ENCODE measurements around the gene ZWILCH.

The ZWILCH gene

GRCh38 chr15:66486887-66487286 lies 18.2 kb upstream of the ZWILCH start:
- in situ Hi-C loops (cut with HindIII; ENCODE audit: low sequenced_read_pairs): no loop called here

GRCh38 chr15:66488525-66488924 lies 16.6 kb upstream of the ZWILCH start:
- in situ Hi-C loops (cut with HindIII; ENCODE audit: low sequenced_read_pairs): no loop called here

DNA sequence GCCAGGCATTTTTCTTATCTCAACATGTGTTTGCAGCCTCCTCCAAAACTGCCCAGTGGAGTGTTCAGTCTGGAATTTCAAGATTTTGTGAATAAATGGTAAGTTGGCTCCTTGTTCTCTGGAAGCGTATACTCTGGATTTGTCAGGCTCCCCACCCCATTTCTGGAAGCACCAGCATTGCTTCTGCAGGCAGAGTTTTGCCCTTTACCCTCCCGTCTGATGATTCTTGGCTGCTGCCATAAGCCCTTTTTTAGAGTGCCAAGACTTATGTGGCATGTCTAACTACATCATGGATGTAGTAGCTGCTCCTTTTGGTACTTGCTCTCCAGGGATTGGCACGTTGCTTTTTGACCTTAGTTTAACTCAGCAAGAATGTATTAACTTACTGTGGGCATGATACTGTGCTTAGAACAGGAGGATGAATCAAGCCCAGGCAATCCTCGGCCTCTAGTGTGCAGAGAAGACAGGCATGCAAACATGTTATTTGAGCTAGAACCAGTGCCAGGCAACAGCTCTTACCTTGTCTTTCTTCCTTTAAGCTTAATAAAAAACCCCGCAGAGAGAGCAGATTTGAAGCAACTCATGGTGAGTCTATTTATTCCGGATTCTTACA lies 15.8 kb upstream of the ZWILCH start:
- in situ Hi-C loops (cut with HindIII; ENCODE audit: low sequenced_read_pairs): no loop called here

GRCh38 chr15:66491846-66492245 lies 13.3 kb upstream of the ZWILCH start:
- in situ Hi-C loops (cut with HindIII; ENCODE audit: low sequenced_read_pairs): loop anchor here (10.0 kb wide), 2 partner anchors 97 to 177 kb away; no protein-coding TSS in a partner anchor

- in situ Hi-C loops (cut with HindIII; ENCODE audit: low sequenced_read_pairs): loop anchor here (10.0 kb wide), 2 partner anchors 99 to 179 kb away; no protein-coding TSS in a partner anchor
Measured at GRCh38 chr15:66494262-66494661, 10.9 kb upstream of the ZWILCH start.

- in situ Hi-C loops (cut with HindIII; ENCODE audit: low sequenced_read_pairs): loop anchor here (10.0 kb wide), 2 partner anchors 102 to 182 kb away; no protein-coding TSS in a partner anchor
Measured at GRCh38 chr15:66496951-66497501, 8.1 kb upstream of the ZWILCH start.

DNA sequence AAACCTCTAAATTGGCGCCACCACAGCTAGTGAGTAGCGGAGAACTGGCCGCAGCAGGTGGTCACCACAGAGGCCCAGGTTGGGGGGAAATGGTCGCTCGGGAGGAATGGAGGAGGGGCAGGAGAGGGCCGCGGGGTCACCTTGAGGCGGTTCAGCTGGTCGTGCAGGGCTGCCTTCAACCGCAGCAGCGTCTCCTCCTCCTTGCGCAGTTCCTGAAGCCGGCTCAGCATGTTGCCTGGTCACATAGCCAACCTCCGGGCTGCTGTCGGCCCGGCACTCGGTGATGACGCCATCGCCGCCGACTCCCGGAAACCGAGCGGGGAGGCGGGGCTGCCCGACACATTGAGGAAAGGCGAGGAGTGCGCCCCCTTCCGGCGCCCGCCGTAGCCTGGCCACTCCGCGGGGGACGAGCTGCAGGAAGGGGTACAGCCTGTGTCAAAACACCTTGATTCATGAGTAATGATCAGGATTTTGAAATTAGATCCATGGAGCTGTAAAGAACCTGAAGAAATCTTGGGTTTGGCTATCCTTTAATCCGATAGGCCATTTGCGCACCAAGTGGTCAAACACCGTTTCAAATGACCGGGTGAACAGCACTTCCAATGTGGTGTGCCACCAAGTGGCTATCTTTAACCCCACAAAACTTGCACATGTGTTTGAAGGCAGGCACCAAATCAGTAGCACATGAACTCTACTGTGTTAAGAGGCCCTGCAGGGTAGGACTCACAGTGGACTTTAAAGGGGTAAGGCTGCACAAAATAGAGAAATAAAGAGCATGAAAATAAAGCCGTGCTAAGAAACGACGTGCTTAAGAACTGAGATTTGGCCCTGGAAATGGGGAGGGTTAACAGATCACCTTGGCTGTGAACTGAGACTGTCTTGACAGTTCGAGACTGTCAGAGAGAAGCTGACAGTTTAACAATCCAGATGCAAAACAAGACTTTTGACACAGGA lies 7.3 kb upstream of the ZWILCH start, which contains the start of gene SNAPC5:
Gene SNAPC5, minus strand, starts transcription at position 261 of the 954 bp plus-strand sequence. Its CDS starts 31 bp downstream, at position 230.
- in situ Hi-C loops (cut with HindIII; ENCODE audit: low sequenced_read_pairs): loop anchor here (10.0 kb wide), 2 partner anchors 103 to 183 kb away; no protein-coding TSS in a partner anchor

GRCh38 chr15:66498501-66499386 lies 6.4 kb upstream of the ZWILCH start:
- in situ Hi-C loops (cut with HindIII; ENCODE audit: low sequenced_read_pairs): loop anchor here (10.0 kb wide), 2 partner anchors 104 to 184 kb away; no protein-coding TSS in a partner anchor

DNA sequence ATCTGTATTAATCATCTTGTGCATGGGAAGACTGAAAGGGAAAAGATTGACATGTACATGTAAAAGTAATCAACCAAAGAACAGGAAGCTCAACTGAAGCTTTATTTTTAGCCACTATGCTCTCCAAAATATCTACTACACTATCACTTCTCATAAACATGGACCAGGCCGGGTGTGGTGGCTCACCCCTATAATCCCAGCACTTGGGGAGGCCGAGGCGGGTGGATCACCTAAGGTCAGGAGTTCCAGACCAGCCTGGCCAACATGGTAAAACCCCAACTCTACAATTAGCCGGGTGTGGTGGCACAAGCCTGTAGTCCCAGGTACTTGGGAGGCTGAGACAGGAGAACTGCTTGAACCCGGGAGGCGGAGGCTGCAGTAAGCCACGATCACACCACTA lies 4.8 kb upstream of the ZWILCH start:
- in situ Hi-C loops (cut with HindIII; ENCODE audit: low sequenced_read_pairs): loop anchor here (5.0 kb wide), 1 partner anchor 88 kb away; no protein-coding TSS in a partner anchor

DNA sequence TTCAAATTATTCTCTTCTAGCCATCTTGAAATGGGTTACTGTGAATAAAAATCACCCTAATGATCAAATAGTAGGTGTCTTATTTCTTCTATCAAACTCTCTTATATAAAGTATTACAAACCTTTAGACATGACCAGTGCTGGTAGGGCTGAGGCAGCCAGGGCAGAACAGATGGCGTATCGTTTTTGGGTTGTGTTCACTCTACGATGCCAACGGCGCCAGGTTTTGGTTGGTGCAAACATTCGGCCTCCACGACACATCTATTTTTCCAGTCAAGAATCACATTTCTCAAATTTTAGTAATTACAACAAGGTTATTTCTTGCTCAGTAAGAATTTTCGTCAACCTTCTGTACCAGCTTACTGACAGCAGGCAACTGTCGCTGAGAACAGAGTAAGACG lies 2.6 kb upstream of the ZWILCH start:
- in situ Hi-C loops (cut with HindIII; ENCODE audit: low sequenced_read_pairs): loop anchor here (5.0 kb wide), 1 partner anchor 90 kb away; no protein-coding TSS in a partner anchor

DNA sequence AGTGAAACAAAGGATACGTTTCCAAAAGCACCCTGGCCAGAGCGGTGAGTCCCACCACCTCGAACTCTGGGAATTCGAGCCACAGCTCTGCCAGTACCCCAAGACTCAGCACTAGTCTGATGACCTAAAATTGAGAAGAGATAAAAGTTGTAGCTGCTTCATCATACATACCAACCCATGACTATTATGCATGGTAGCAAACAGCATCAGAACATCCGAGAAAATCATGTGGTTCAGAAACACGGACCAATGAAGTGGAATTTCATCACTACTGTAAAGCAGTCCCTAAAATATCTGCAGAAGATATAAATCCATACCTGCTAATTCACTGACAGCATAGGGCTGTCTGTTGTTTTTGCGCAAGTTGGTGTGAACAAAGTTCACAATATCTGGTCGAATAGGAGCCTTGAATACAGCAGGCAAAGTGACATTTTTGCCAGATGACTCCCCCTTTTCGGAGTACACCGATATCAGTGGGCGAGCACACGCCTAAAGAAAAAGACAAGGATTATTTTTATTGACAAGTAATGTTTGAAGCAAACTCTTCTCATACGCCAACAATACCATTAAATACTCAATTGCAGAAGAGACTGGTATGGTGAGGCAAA lies 2.0 kb upstream of the ZWILCH start:
- in situ Hi-C loops (cut with HindIII; ENCODE audit: low sequenced_read_pairs): loop anchor here (5.0 kb wide), 1 partner anchor 91 kb away; no protein-coding TSS in a partner anchor

DNA sequence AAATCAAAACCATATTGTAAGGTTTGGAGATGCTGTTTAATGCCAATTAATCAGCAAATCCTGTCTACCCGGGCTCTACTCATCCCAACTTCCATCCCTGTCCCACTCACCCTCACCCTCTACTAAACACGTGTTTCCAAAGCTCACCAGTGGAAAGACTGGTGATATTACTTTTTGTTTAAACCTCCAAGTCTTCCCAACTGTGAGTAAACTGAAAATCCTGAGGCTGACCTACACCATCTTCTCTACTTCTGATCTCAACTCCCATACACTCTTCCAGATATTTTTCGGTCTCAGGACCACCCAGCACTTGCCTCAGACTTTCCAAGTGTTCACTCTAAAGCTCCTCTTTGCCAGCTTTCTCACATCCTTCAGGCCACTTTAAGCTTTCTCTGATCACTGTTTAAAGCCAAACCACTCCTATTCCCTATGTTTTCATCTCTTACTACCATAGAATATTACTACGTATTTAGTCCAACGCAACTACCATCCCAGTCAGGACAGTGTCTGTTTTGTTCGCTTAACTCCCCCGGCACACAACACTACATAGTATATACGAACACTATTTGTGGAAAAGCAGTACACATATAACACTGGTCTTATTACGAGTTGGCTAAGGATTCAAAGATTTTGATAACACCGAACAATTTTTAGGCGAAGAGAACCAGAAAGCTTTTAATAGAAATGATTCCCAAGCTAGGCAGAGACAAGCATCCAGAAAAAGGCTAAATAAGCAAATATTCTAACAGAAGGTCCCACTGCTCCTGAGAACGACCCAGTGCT lies 1.2 kb upstream of the ZWILCH start:
- in situ Hi-C loops (cut with HindIII; ENCODE audit: low sequenced_read_pairs): loop anchor here (5.0 kb wide), 1 partner anchor 92 kb away; no protein-coding TSS in a partner anchor

DNA sequence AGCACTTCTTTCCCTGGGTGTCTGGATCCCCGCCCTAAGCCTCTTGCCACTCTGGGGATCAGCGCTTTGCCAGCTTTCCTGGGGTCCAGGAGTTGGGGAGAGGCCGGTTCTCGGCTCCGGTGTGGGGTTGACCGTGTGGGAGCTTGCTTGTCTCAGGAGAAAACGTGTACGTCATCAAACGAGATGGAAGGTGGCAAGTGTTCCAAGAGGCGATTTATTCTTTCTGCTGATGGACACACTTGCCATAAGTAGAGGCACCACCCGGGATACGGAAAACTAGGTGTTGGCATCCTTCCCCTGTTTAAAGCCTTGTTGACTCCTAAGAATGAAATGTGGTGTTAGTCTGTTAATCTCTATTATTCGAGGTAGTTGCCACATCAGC lies 295 bp downstream of the ZWILCH start:
- in situ Hi-C loops (cut with HindIII; ENCODE audit: low sequenced_read_pairs): no loop called here

DNA sequence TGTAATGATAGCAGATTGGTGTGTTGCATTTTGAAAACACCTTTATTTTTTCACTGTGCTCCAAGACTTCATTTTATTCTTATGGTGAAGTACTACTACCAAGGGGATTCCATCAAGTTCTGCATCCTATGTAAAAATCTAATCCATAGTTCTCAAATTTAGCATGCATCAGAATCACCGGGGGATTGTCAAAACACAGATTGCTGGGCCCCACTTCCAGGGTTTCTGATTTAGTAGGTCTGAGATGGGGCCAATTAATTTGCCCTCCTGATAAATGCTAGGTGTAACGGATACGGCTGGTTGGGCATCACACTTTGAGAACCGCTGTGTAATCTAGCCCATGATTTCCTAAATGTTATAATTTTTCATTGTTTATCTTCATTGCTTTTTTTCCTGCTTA lies 692 bp downstream of the ZWILCH start:
- in situ Hi-C loops (cut with HindIII; ENCODE audit: low sequenced_read_pairs): no loop called here

- in situ Hi-C loops (cut with HindIII; ENCODE audit: low sequenced_read_pairs): no loop called here
Measured at GRCh38 chr15:66508293-66508883, 3.3 kb downstream of the ZWILCH start.

DNA sequence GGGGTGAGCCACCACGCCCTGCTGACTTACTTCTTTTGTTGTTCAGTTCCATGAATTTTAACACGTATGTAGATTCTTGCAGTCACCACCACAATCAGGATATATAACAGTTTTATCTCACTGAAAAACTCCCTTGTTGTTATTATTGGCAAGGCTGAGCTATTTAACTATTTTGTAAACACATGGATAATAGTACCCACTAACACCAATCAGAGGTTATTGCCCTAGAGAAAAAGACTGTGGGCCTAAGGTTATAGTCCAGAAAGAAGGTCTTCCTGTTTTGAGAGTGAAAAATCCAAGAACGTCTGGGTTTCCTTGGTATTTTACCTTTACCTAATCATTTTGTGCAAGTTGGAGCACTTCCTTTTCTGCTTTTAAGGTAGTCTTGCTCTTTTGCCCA lies 9.5 kb downstream of the ZWILCH start:
- in situ Hi-C loops (cut with HindIII; ENCODE audit: low sequenced_read_pairs): no loop called here

DNA sequence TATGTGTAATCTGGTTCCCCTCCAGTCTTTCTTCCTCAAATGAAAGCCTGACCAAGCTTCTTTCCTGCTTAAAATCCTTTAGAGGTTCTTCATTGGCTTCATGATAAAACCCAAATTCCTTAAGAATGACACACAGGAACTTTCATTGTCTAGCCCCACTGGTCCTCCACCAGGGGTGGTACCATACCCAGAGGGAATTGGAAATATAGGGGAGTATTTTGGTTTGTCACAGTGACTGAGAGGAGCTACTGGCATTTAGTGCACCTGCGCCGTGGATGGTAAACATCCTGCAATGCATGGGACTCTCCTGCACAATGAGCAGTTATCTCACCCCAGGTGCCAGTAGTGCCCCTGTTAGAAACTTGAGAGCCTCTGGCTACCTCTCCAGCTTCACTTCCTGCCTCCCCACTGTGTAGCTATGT lies 10.8 kb downstream of the ZWILCH start:
- in situ Hi-C loops (cut with HindIII; ENCODE audit: low sequenced_read_pairs): no loop called here

GRCh38 chr15:66523926-66524325 lies 18.8 kb downstream of the ZWILCH start:
- in situ Hi-C loops (cut with HindIII; ENCODE audit: low sequenced_read_pairs): no loop called here
